ENCODE results near the gene RNF225. TPM values are rescaled to one million over a fixed set of nuclear protein-coding genes. Genes with fewer than 3 reads are reported as not detected.

RNF225 gene
- total and polyA plus RNA-seq, 2 of the 13 experiments (the other 11 are each of a cell fraction or from before 2014, with no cell fraction given), result not detected

DNA sequence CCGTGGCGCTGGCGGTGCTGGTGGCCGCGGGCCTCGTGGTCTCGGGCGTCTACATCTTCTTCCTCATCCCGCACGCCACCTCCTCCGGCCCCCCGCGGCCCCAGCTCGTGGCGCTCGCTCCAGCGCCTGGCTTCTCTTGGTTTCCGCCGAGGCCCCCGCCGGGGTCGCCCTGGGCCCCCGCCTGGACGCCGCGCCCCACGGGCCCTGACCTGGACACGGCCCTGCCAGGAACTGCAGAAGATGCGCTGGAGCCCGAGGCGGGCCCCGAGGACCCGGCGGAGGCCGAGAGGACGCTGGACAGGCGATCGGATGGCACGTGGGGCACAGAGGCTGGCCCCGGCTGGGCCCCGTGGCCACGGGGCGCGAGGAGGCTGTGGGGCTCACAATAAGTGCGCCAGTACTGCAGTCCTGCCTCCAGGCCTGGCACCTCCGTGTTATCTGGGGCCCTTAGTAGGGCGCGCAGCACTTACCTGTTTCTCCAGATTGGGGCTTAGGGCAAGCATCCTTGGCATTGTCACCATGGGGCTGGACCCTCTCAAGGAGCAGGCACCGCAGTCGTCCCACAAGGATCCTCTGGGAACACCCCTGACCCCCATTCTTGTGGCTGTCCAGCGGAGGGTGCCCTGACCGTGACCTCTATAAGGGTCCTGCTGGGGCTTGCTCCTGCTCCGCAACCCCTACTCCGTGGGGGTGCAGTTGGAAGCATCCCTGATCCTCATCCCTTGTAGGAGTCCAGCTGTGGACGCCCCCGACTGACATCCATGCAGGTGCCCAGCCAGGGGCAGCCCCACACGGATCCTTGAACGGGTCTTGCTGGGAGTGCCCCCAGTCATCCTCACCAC lies 1.5 kb downstream of the RNF225 start (continued):
- no peak for TF ChIP-seq KDM5B (CRISPR knock-in tag; IDR thresholded peaks at IDR 0.05; ENCODE audit: borderline replicate concordance)

DNA sequence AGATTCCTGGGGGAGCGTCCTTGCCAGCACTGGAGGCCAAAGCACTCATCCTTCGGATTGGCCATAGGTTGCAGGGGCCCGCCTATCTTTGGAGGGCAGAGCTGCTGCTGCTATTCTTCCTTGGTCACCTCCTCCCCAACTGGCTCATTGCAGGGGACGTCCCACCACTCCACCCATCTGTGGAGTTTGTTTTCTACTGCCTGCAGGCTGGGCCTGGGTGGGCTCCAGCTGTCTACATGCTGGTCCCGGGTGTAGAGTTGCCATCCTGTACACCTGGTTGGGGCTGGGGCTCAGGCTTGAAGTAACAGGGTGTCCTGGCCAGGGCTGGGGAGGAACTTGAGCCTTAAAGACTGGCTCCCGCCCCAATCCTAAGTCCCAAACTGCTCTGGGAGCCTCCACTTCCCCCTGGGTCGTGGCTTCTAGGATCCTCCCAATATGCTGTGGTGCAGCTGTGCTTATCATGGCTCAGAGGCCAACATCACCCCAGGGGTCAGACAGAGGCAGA lies 2.1 kb downstream of the RNF225 start:
- Histone ChIP-seq H2AFZ (ENCODE audit: low read length) (no peak overlapping the region), H3K9me3 (ENCODE audit: low read length) (no peaks in the 10 kb centered on the region), H3K27ac (ENCODE audit: extremely low read length, insufficient read depth, low read length) (no peak overlapping the region), H3K27me3 (ENCODE audit: control insufficient read depth in 1 of 2, insufficient read depth in 2 of 2, low read length in 2 of 2) (no peaks in the 10 kb centered on the region), H3K9ac (ENCODE audit: insufficient read depth, low read depth, low read length) (no peak overlapping the region), H4K20me1 (ENCODE audit: insufficient read depth, low read length) (peaks cover 17% of the 10 kb centered on the region; the same call in 1 of the 2 replicates), H3K4me1 (ENCODE audit: insufficient read depth, low read length) (peaks cover 27% of the 10 kb centered on the region), H3K4me2 (ENCODE audit: low read depth, low read length) (no peak overlapping the region), H3K4me3 (replicated peaks in 1 of 3; ENCODE audit: insufficient read depth in 1 of 3, low read depth in 2 of 3, low read length in 3 of 3) (no peak overlapping the region), H3K79me2 (ENCODE audit: insufficient read depth, low read length) (peaks cover 4% of the 10 kb centered on the region), H3K36me3 (replicated peaks in 1 of 2; ENCODE audit: control insufficient read depth in 1 of 2, insufficient read depth in 2 of 2, low read length in 2 of 2) (peaks cover 12 to 27% of the 10 kb centered on the region in 2 experiments)
- TF ChIP-seq, protein P1, sequence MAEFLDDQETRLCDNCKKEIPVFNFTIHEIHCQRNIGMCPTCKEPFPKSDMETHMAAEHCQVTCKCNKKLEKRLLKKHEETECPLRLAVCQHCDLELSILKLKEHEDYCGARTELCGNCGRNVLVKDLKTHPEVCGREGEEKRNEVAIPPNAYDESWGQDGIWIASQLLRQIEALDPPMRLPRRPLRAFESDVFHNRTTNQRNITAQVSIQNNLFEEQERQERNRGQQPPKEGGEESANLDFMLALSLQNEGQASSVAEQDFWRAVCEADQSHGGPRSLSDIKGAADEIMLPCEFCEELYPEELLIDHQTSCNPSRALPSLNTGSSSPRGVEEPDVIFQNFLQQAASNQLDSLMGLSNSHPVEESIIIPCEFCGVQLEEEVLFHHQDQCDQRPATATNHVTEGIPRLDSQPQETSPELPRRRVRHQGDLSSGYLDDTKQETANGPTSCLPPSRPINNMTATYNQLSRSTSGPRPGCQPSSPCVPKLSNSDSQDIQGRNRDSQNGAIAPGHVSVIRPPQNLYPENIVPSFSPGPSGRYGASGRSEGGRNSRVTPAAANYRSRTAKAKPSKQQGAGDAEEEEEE (CRISPR knock-in tag; IDR thresholded peaks at IDR 0.05; ENCODE audit: borderline replicate concordance), result no peak
- TF ChIP-seq KLF12 (CRISPR knock-in tag; IDR thresholded peaks at IDR 0.05; ENCODE audit: borderline replicate concordance) (no peak), ZFX (CRISPR knock-in tag; IDR thresholded peaks at IDR 0.05; ENCODE audit: low read depth) (no peak), KDM3A (CRISPR knock-in tag; IDR thresholded peaks at IDR 0.05; ENCODE audit: low read depth) (no peak), ZFP36 (IDR thresholded peaks at IDR 0.05; ENCODE audit: borderline replicate concordance, low read depth, low read length, partially characterized antibody) (no peak), ZNF441 (CRISPR knock-in tag; IDR thresholded peaks at IDR 0.05; ENCODE audit: borderline replicate concordance) (no peak), NCOA5 (CRISPR knock-in tag; IDR thresholded peaks at IDR 0.05) (no peak), RBM22 (optimal IDR thresholded peaks at IDR 0.05; ENCODE audit: low read length) (no peak), MAFK (conservative IDR thresholded peaks at IDR 0.05 in 1 of 2, IDR thresholded peaks at IDR 0.05 in 1 of 2; ENCODE audit: low read length in 2 of 2) (no peak), MTF2 (CRISPR knock-in tag; IDR thresholded peaks at IDR 0.05; ENCODE audit: borderline replicate concordance) (no peak), CBX5 (CRISPR knock-in tag; IDR thresholded peaks at IDR 0.05; ENCODE audit: borderline replicate concordance) (no peak)
- ChIA-PET POLR2A (interaction anchor here (1.3 kb wide), 1 partner anchor 11 kb away, joined by 3 read pairs; the partner anchor contains the start of gene ZNF584), CTCF (ENCODE audit: low intra/inter-chr PET ratio, low total read pairs) (no interaction called here)
- 89% methylated on average over 4 of the region's 7 CpGs for WGBS (ENCODE audit: low lambda C conversion rate)
- no peak for FAIRE-seq
- intact Hi-C loops (cut with micrococcal nuclease; ENCODE audit: unreplicated experiment) (no loop called here), in situ Hi-C loops (cut with HindIII; ENCODE audit: extremely low pct_ligation_motif_present, low pct_unique_long_range_greater_than_20kb) (no loop called here)
- peak; percentile 0; the same call in 2 of the 3 replicates for ATAC-seq
- no peak for DNase-seq (ENCODE audit: low spot score)
- no TSS peak for BruUV-seq (replicated peaks)
